ENCODE results near the gene KRTAP10-1. TPM values are rescaled to one million over a fixed set of nuclear protein-coding genes. Genes with fewer than 3 reads are reported as not detected.

The KRTAP10-1 gene
- total RNA-seq, 2 donors from 2014 or later = not detected

- H3K27me3 ChIP-seq = no peaks in the 10 kb centered on the region
These were observed 44.1 kb downstream of the KRTAP10-1 start for GRCh38 chr21:44495611-44496563.

GRCh38 chr21:44494956-44495355 is 45.0 kb downstream of the KRTAP10-1 start:
- intact Hi-C loops (cut with DNase I) = no loop called here
- no peak for TF ChIP-seq CTCF (IDR thresholded peaks at IDR 0.05)
- Histone ChIP-seq H3K4me1 (no peaks in the 10 kb centered on the region), H3K36me3 (no peaks in the 10 kb centered on the region), H3K27me3 (no peaks in the 10 kb centered on the region), H3K9me3 (no peaks in the 10 kb centered on the region), H3K4me3 (no peak overlapping the region), H3K9ac (ENCODE audit: low read depth in 2 of 2, low read length in 2 of 2) (no peak overlapping the region), H3K27ac (no peak overlapping the region)
- DNase-seq = no peak

More at GRCh38 chr21:44495611-44496563, 44.1 kb downstream of the KRTAP10-1 start:
- H3K36me3 ChIP-seq = no peaks in the 10 kb centered on the region
- H3K9me3 ChIP-seq = no peaks in the 10 kb centered on the region
- no peak overlapping the region for H3K4me3 ChIP-seq
- TF ChIP-seq CTCF (IDR thresholded peaks at IDR 0.05) = no peak
- H3K4me1 ChIP-seq = no peaks in the 10 kb centered on the region
- intact Hi-C loops (cut with DNase I) = no loop called here
- H3K9ac ChIP-seq (ENCODE audit: low read depth in 2 of 2, low read length in 2 of 2) = no peak overlapping the region
- no peak overlapping the region for H3K27ac ChIP-seq
- DNase-seq = no peak

- no peak overlapping the region for H3K9ac ChIP-seq (ENCODE audit: low read depth in 2 of 2, low read length in 2 of 2)
- no peak for TF ChIP-seq CTCF (IDR thresholded peaks at IDR 0.05)
- no peaks in the 10 kb centered on the region for H3K27me3 ChIP-seq
- no peaks in the 10 kb centered on the region for H3K9me3 ChIP-seq
- no peaks in the 10 kb centered on the region for H3K36me3 ChIP-seq
- no peak overlapping the region for H3K4me3 ChIP-seq
- no peaks in the 10 kb centered on the region for H3K4me1 ChIP-seq
- no peak overlapping the region for H3K27ac ChIP-seq
- intact Hi-C loops (cut with DNase I) = no loop called here
- no peak for DNase-seq
These were observed 45.6 kb downstream of the KRTAP10-1 start for GRCh38 chr21:44494418-44494817.

- Histone ChIP-seq H3K27me3 (no peaks in the 10 kb centered on the region), H3K9me3 (no peaks in the 10 kb centered on the region), H3K9ac (ENCODE audit: low read depth in 2 of 2, low read length in 2 of 2) (no peak overlapping the region), H3K27ac (no peak overlapping the region), H3K36me3 (no peaks in the 10 kb centered on the region), H3K4me3 (no peak overlapping the region), H3K4me1 (no peaks in the 10 kb centered on the region)
- TF ChIP-seq CTCF (IDR thresholded peaks at IDR 0.05) = no peak
- no peak for DNase-seq
- intact Hi-C loops (cut with DNase I) = no loop called here
These were observed 47.2 kb downstream of the KRTAP10-1 start for GRCh38 chr21:44492567-44493385.

GRCh38 chr21:44490816-44491215 is 49.2 kb downstream of the KRTAP10-1 start:
- no peak for DNase-seq
- no peaks in the 10 kb centered on the region for H3K9me3 ChIP-seq
- H3K36me3 ChIP-seq = no peaks in the 10 kb centered on the region
- no peaks in the 10 kb centered on the region for H3K4me1 ChIP-seq
- H3K9ac ChIP-seq (ENCODE audit: low read depth in 2 of 2, low read length in 2 of 2) = no peak overlapping the region
- intact Hi-C loops (cut with DNase I) = no loop called here
- no peak for TF ChIP-seq CTCF (IDR thresholded peaks at IDR 0.05)
- H3K27me3 ChIP-seq = no peaks in the 10 kb centered on the region
- no peak overlapping the region for H3K27ac ChIP-seq
- no peak overlapping the region for H3K4me3 ChIP-seq

Measured in colonic mucosa (tissue), 4 donors.